ENCODE measurements around the gene MLPH. TPM values are rescaled to one million over a fixed set of nuclear protein-coding genes. Genes with fewer than 3 reads are reported as not detected.

The MLPH gene
- total and polyA plus RNA-seq, 2 experiments from 2014 or later, result 8.1 to 10.8 TPM

- Histone ChIP-seq H3K4me2 (ENCODE audit: unreplicated experiment) (peak overlapping the region; percentile 76), H3K27me3 (replicated peaks; ENCODE audit: insufficient read depth) (no peaks in the 10 kb centered on the region), H2AFZ (peak overlapping the region; percentile 95), H3K36me3 (ENCODE audit: low read depth) (no peaks in the 10 kb centered on the region), H3K79me2 (ENCODE audit: insufficient read depth) (no peaks in the 10 kb centered on the region), H3K9me3 (ENCODE audit: low read depth) (no peaks in the 10 kb centered on the region), H3F3A (ENCODE audit: insufficient read depth) (no peaks in the 10 kb centered on the region), H3K9me2 (ENCODE audit: insufficient read depth) (no peaks in the 10 kb centered on the region), H3K4me1 (ENCODE audit: insufficient read depth) (peaks cover 12% of the 10 kb centered on the region), H4K20me1 (ENCODE audit: insufficient read depth) (no peaks in the 10 kb centered on the region), H3K9ac (peak overlapping the region; percentile 62), H3K4me3 (peak overlapping the region; percentile 34; the same call in 1 of the 2 replicates), H3K27ac (peak overlapping the region; percentile 40)
- in situ Hi-C loops (cut with MboI), result no loop called here
- peak; percentile 84 for DNase-seq
- TF ChIP-seq EZH2 (IDR thresholded peaks at IDR 0.05; ENCODE audit: insufficient read depth, poor library complexity, severe bottlenecking) (no peak), EZH2phosphoT487 (IDR thresholded peaks at IDR 0.05; ENCODE audit: insufficient read depth, low read depth) (no peak)
- 11 to 14% methylated on average over 16 of the region's 16 CpGs for WGBS, 2 experiments (ENCODE audit: low coverage in 1 of 2, low lambda C conversion rate in 2 of 2, missing lambda C conversion rate in 2 of 2)
Measured at GRCh38 chr2:237600205-237600846, 113.3 kb downstream of the MLPH start.

- H2AFZ ChIP-seq, result no peak overlapping the region
- 96 to 98% methylated on average over 14 of the region's 14 CpGs for whole genome bisulfite sequencing, 2 experiments (ENCODE audit: low coverage in 1 of 2, low lambda C conversion rate in 2 of 2, missing lambda C conversion rate in 2 of 2)
- no peaks in the 10 kb centered on the region for H3K79me2 ChIP-seq (ENCODE audit: insufficient read depth)
- H4K20me1 ChIP-seq (ENCODE audit: insufficient read depth), result no peaks in the 10 kb centered on the region
- peaks cover 12% of the 10 kb centered on the region for H3K4me1 ChIP-seq (ENCODE audit: insufficient read depth)
- no peak for TF ChIP-seq EZH2phosphoT487 (IDR thresholded peaks at IDR 0.05; ENCODE audit: insufficient read depth, low read depth)
- no peak for TF ChIP-seq EZH2 (IDR thresholded peaks at IDR 0.05; ENCODE audit: insufficient read depth, poor library complexity, severe bottlenecking)
- no peaks in the 10 kb centered on the region for H3K9me2 ChIP-seq (ENCODE audit: insufficient read depth)
- H3K4me3 ChIP-seq, result no peak overlapping the region
- no peak for DNase-seq
- H3K9ac ChIP-seq, result no peak overlapping the region
- in situ Hi-C loops (cut with MboI), result no loop called here
- H3K9me3 ChIP-seq (ENCODE audit: low read depth), result no peaks in the 10 kb centered on the region
- H3F3A ChIP-seq (ENCODE audit: insufficient read depth), result no peaks in the 10 kb centered on the region
- no peak overlapping the region for H3K4me2 ChIP-seq (ENCODE audit: unreplicated experiment)
- H3K27ac ChIP-seq, result no peak overlapping the region
- H3K36me3 ChIP-seq (ENCODE audit: low read depth), result no peaks in the 10 kb centered on the region
- no peaks in the 10 kb centered on the region for H3K27me3 ChIP-seq (replicated peaks; ENCODE audit: insufficient read depth)
Measured at GRCh38 chr2:237601453-237602116, 114.5 kb downstream of the MLPH start.

- H3K4me2 ChIP-seq (ENCODE audit: unreplicated experiment), result no peak overlapping the region
- no peak for TF ChIP-seq EZH2 (IDR thresholded peaks at IDR 0.05; ENCODE audit: insufficient read depth, poor library complexity, severe bottlenecking)
- TF ChIP-seq EZH2phosphoT487 (IDR thresholded peaks at IDR 0.05; ENCODE audit: insufficient read depth, low read depth), result no peak
- no peaks in the 10 kb centered on the region for H3K27me3 ChIP-seq (replicated peaks; ENCODE audit: insufficient read depth)
- H3K36me3 ChIP-seq (ENCODE audit: low read depth), result no peaks in the 10 kb centered on the region
- no peak for DNase-seq
- no peak overlapping the region for H3K9ac ChIP-seq
- H3K9me3 ChIP-seq (ENCODE audit: low read depth), result no peaks in the 10 kb centered on the region
- no peak overlapping the region for H2AFZ ChIP-seq
- no peaks in the 10 kb centered on the region for H4K20me1 ChIP-seq (ENCODE audit: insufficient read depth)
- peaks cover 12% of the 10 kb centered on the region for H3K4me1 ChIP-seq (ENCODE audit: insufficient read depth)
- H3K4me3 ChIP-seq, result no peak overlapping the region
- H3K79me2 ChIP-seq (ENCODE audit: insufficient read depth), result no peaks in the 10 kb centered on the region
- no peak overlapping the region for H3K27ac ChIP-seq
- 90 to 91% methylated on average over 7 of the region's 7 CpGs for WGBS, 2 experiments (ENCODE audit: low coverage in 1 of 2, low lambda C conversion rate in 2 of 2, missing lambda C conversion rate in 2 of 2)
- H3F3A ChIP-seq (ENCODE audit: insufficient read depth), result no peaks in the 10 kb centered on the region
- H3K9me2 ChIP-seq (ENCODE audit: insufficient read depth), result no peaks in the 10 kb centered on the region
- in situ Hi-C loops (cut with MboI), result no loop called here
Measured at GRCh38 chr2:237602409-237602808, 115.4 kb downstream of the MLPH start.

- H3K4me2 ChIP-seq (ENCODE audit: unreplicated experiment), result peak overlapping the region; percentile 55
Measured at GRCh38 chr2:237603049-237603717, 116.1 kb downstream of the MLPH start.

More at GRCh38 chr2:237603049-237603717, 116.1 kb downstream of the MLPH start:
- 93% methylated on average over 13 of the region's 13 CpGs for WGBS, 2 experiments (ENCODE audit: low coverage in 1 of 2, low lambda C conversion rate in 2 of 2, missing lambda C conversion rate in 2 of 2)
- DNase-seq, result no peak
- no peaks in the 10 kb centered on the region for H4K20me1 ChIP-seq (ENCODE audit: insufficient read depth)
- H2AFZ ChIP-seq, result peak overlapping the region; percentile 65
- no peak for TF ChIP-seq EZH2phosphoT487 (IDR thresholded peaks at IDR 0.05; ENCODE audit: insufficient read depth, low read depth)
- TF ChIP-seq EZH2 (IDR thresholded peaks at IDR 0.05; ENCODE audit: insufficient read depth, poor library complexity, severe bottlenecking), result no peak
- H3K9me2 ChIP-seq (ENCODE audit: insufficient read depth), result no peaks in the 10 kb centered on the region
- peaks cover 12% of the 10 kb centered on the region for H3K4me1 ChIP-seq (ENCODE audit: insufficient read depth)
- peak overlapping the region; percentile 34; the same call in 1 of the 2 replicates for H3K9ac ChIP-seq
- H3K36me3 ChIP-seq (ENCODE audit: low read depth), result no peaks in the 10 kb centered on the region
- H3K9me3 ChIP-seq (ENCODE audit: low read depth), result no peaks in the 10 kb centered on the region
- no peaks in the 10 kb centered on the region for H3F3A ChIP-seq (ENCODE audit: insufficient read depth)
- H3K27me3 ChIP-seq (replicated peaks; ENCODE audit: insufficient read depth), result no peaks in the 10 kb centered on the region
- H3K27ac ChIP-seq, result no peak overlapping the region
- no peak overlapping the region for H3K4me3 ChIP-seq
- H3K79me2 ChIP-seq (ENCODE audit: insufficient read depth), result no peaks in the 10 kb centered on the region
- in situ Hi-C loops (cut with MboI), result no loop called here

Measured in GM23248 (cell line).